ENCODE data around the gene RAD18. TPM values are rescaled to one million over a fixed set of nuclear protein-coding genes. Genes with fewer than 3 reads are reported as not detected.
A peak's percentile ranks its signal among the peaks of the same experiment; 100 is the strongest.

Gene RAD18
- polyA plus RNA-seq, 3 donors = 1.9 to 6.9 (median 5.1) TPM

GRCh38 chr3:8895829-8896228 is 67.4 kb downstream of the RAD18 start:
- H3K36me3 ChIP-seq (replicated peaks in 1 of 2; ENCODE audit: control insufficient read depth in 1 of 2, insufficient read depth in 2 of 2, low read length in 2 of 2) = peaks cover 7 to 39% of the 10 kb centered on the region in 2 donors
- no peak overlapping the region for H2AFZ ChIP-seq (ENCODE audit: insufficient read depth, low read depth, low read length, poor library complexity, severe bottlenecking)
- H3K4me1 ChIP-seq (ENCODE audit: control insufficient read depth in 1 of 2, insufficient read depth in 2 of 2, low read length in 2 of 2) = no peaks in the 10 kb centered on the region
- WGBS (ENCODE audit: insufficient coverage) = 0% methylated on average over 1 of the region's 2 CpGs
- TF ChIP-seq CTCF (IDR thresholded peaks at IDR 0.05) = no peak
- H4K20me1 ChIP-seq (ENCODE audit: insufficient read depth, low read length) = no peaks in the 10 kb centered on the region
- no peak for DNase-seq
- no peaks in the 10 kb centered on the region for H3K79me2 ChIP-seq (ENCODE audit: insufficient read depth, low read length)
- H3K4me3 ChIP-seq (replicated peaks in 1 of 3; ENCODE audit: low read depth in 2 of 3, low read length in 3 of 3) = no peak overlapping the region
- no peaks in the 10 kb centered on the region for H3K9me3 ChIP-seq (replicated peaks in 1 of 2; ENCODE audit: control insufficient read depth in 1 of 2, insufficient read depth in 1 of 2, low read length in 2 of 2)
- H3K4me2 ChIP-seq (replicated peaks; ENCODE audit: extremely low read depth, low read length, poor library complexity, severe bottlenecking) = no peak overlapping the region
- no peaks in the 10 kb centered on the region for H3K9me3 Mint-ChIP-seq
- no peaks in the 10 kb centered on the region for H3K4me1 Mint-ChIP-seq
- peaks cover 27 to 57% of the 10 kb centered on the region in 2 donors for H3K36me3 Mint-ChIP-seq
- no peak overlapping the region for H3K27ac ChIP-seq (ENCODE audit: low read depth in 1 of 2, low read length in 2 of 2)
- H3K27me3 ChIP-seq (ENCODE audit: control insufficient read depth in 2 of 2, insufficient read depth in 2 of 2, low read length in 2 of 2) = no peaks in the 10 kb centered on the region
- no peak overlapping the region for H3K9ac ChIP-seq (ENCODE audit: insufficient read depth, low read length, poor library complexity, severe bottlenecking)
- intact Hi-C loops (cut with micrococcal nuclease) = no loop called here
- H3K27me3 Mint-ChIP-seq (ENCODE audit: low read depth in 3 of 3) = peaks cover 0 to 1% (median 0%) of the 10 kb centered on the region in 3 donors
- H3K4me3 Mint-ChIP-seq = no peak overlapping the region
- peak overlapping the region in 2 of 7 donors; percentile 18 to 51 for H3K27ac Mint-ChIP-seq

GRCh38 chr3:8893001-8893400 is 70.3 kb downstream of the RAD18 start:
- Histone ChIP-seq H3K9ac (ENCODE audit: insufficient read depth, low read length, poor library complexity, severe bottlenecking) (no peak overlapping the region), H3K27me3 (ENCODE audit: control insufficient read depth in 2 of 2, insufficient read depth in 2 of 2, low read length in 2 of 2) (no peaks in the 10 kb centered on the region), H4K20me1 (ENCODE audit: insufficient read depth, low read length) (no peaks in the 10 kb centered on the region), H3K4me1 (ENCODE audit: control insufficient read depth in 1 of 2, insufficient read depth in 2 of 2, low read length in 2 of 2) (no peaks in the 10 kb centered on the region), H2AFZ (ENCODE audit: insufficient read depth, low read depth, low read length, poor library complexity, severe bottlenecking) (no peak overlapping the region), H3K36me3 (replicated peaks in 1 of 2; ENCODE audit: control insufficient read depth in 1 of 2, insufficient read depth in 2 of 2, low read length in 2 of 2) (peaks cover 9 to 36% of the 10 kb centered on the region in 2 donors), H3K4me3 (replicated peaks in 1 of 3; ENCODE audit: low read depth in 2 of 3, low read length in 3 of 3) (no peak overlapping the region), H3K4me2 (replicated peaks; ENCODE audit: extremely low read depth, low read length, poor library complexity, severe bottlenecking) (no peak overlapping the region), H3K27ac (ENCODE audit: low read depth in 1 of 2, low read length in 2 of 2) (no peak overlapping the region), H3K79me2 (ENCODE audit: insufficient read depth, low read length) (no peaks in the 10 kb centered on the region), H3K9me3 (replicated peaks in 1 of 2; ENCODE audit: control insufficient read depth in 1 of 2, insufficient read depth in 1 of 2, low read length in 2 of 2) (no peaks in the 10 kb centered on the region)
- intact Hi-C loops (cut with micrococcal nuclease) = no loop called here
- Mint-ChIP-seq H3K4me1 (no peaks in the 10 kb centered on the region), H3K27ac (no peak overlapping the region), H3K4me3 (no peak overlapping the region), H3K9me3 (peaks cover 0 to under 1% (median 0%) of the 10 kb centered on the region in 7 donors), H3K36me3 (peaks cover 32 to 54% of the 10 kb centered on the region in 2 donors), H3K27me3 (ENCODE audit: low read depth in 3 of 3) (peaks cover 0 to 1% (median 0%) of the 10 kb centered on the region in 3 donors)
- no peak for TF ChIP-seq CTCF (IDR thresholded peaks at IDR 0.05)
- no peak for DNase-seq
- WGBS (ENCODE audit: insufficient coverage) = 100% methylated on average over 1 of the region's 5 CpGs

Measured in CD14-positive monocyte (primary cell).